IPS-15b (cell line): ENCODE measurements around the gene CGNL1.

ENCODE experiments used
- H3K27me3 ChIP-seq: one replicate; pipeline ENCODE4 v1.6.1; 2013; ENCODE audit warnings: low read length; ENCODE audit not compliant: control insufficient read depth, insufficient read depth
- H3K36me3 ChIP-seq: one replicate; pipeline ENCODE4 v1.6.1; 2013; ENCODE audit warnings: low read length; ENCODE audit not compliant: control insufficient read depth, insufficient read depth
- H3K4me1 ChIP-seq: one replicate; pipeline ENCODE4 v1.6.1; 2013; ENCODE audit warnings: mild to moderate bottlenecking, low read length; ENCODE audit not compliant: control insufficient read depth, insufficient read depth
- H3K4me3 ChIP-seq: one replicate; pipeline ENCODE4 v1.5.1; 2013; ENCODE audit warnings: low read depth, low read length
- H3K9ac ChIP-seq: one replicate; pipeline ENCODE4 v1.6.1; 2013; ENCODE audit warnings: low read depth, mild to moderate bottlenecking, low read length
- H3K9me3 ChIP-seq: one replicate; pipeline ENCODE4 v1.6.1; 2013; ENCODE audit warnings: mild to moderate bottlenecking, low read length; ENCODE audit not compliant: control insufficient read depth, insufficient read depth

The CGNL1 gene

GRCh38 chr15:57376696-57377477, 582 bp downstream of the CGNL1 start:
- Histone ChIP-seq H3K4me1 (peaks cover 16% of the 10 kb centered on the region), H3K4me3 (peak overlapping the region; percentile 73), H3K36me3 (no peaks in the 10 kb centered on the region), H3K9ac (no peak overlapping the region), H3K9me3 (no peaks in the 10 kb centered on the region), H3K27me3 (peaks cover 10% of the 10 kb centered on the region)

GRCh38 chr15:57377478-57377847, 1.2 kb downstream of the CGNL1 start:
- H3K9me3 ChIP-seq = no peaks in the 10 kb centered on the region
- H3K4me3 ChIP-seq = peak overlapping the region; percentile 73
- H3K9ac ChIP-seq = no peak overlapping the region
- peaks cover 21% of the 10 kb centered on the region for H3K4me1 ChIP-seq
- H3K27me3 ChIP-seq = peaks cover 10% of the 10 kb centered on the region
- no peaks in the 10 kb centered on the region for H3K36me3 ChIP-seq

- H3K36me3 ChIP-seq = no peaks in the 10 kb centered on the region
- peaks cover 3% of the 10 kb centered on the region for H3K27me3 ChIP-seq
- no peaks in the 10 kb centered on the region for H3K9me3 ChIP-seq
- peaks cover 27% of the 10 kb centered on the region for H3K4me1 ChIP-seq
- no peak overlapping the region for H3K4me3 ChIP-seq
- H3K9ac ChIP-seq = no peak overlapping the region
Observed at GRCh38 chr15:57379487-57379886, 3.2 kb downstream of the CGNL1 start.

GRCh38 chr15:57380854-57381253, 4.5 kb downstream of the CGNL1 start:
- Histone ChIP-seq H3K27me3 (peaks cover 3% of the 10 kb centered on the region), H3K4me1 (peaks cover 40% of the 10 kb centered on the region), H3K4me3 (no peak overlapping the region), H3K9me3 (no peaks in the 10 kb centered on the region), H3K36me3 (no peaks in the 10 kb centered on the region), H3K9ac (no peak overlapping the region)

- peaks cover 3% of the 10 kb centered on the region for H3K27me3 ChIP-seq
- H3K9ac ChIP-seq = no peak overlapping the region
- H3K4me1 ChIP-seq = peaks cover 50% of the 10 kb centered on the region
- H3K36me3 ChIP-seq = no peaks in the 10 kb centered on the region
- no peaks in the 10 kb centered on the region for H3K9me3 ChIP-seq
- no peak overlapping the region for H3K4me3 ChIP-seq
Observed at GRCh38 chr15:57382215-57382614, 5.9 kb downstream of the CGNL1 start.

- H3K9me3 ChIP-seq = no peaks in the 10 kb centered on the region
- no peaks in the 10 kb centered on the region for H3K36me3 ChIP-seq
- H3K4me1 ChIP-seq = peaks cover 51% of the 10 kb centered on the region
- H3K9ac ChIP-seq = no peak overlapping the region
- no peak overlapping the region for H3K4me3 ChIP-seq
- no peaks in the 10 kb centered on the region for H3K27me3 ChIP-seq
Observed at GRCh38 chr15:57382969-57383368, 6.7 kb downstream of the CGNL1 start.

- peaks cover 53% of the 10 kb centered on the region for H3K4me1 ChIP-seq
Observed at GRCh38 chr15:57384024-57384423, 7.7 kb downstream of the CGNL1 start.

GRCh38 chr15:57384816-57385215, 8.5 kb downstream of the CGNL1 start:
- Histone ChIP-seq H3K36me3 (no peaks in the 10 kb centered on the region), H3K9ac (no peak overlapping the region), H3K4me1 (peaks cover 52% of the 10 kb centered on the region), H3K9me3 (no peaks in the 10 kb centered on the region), H3K27me3 (no peaks in the 10 kb centered on the region), H3K4me3 (no peak overlapping the region)

More at GRCh38 chr15:57384024-57384423, 7.7 kb downstream of the CGNL1 start:
- no peaks in the 10 kb centered on the region for H3K36me3 ChIP-seq
- H3K27me3 ChIP-seq = no peaks in the 10 kb centered on the region
- H3K9me3 ChIP-seq = no peaks in the 10 kb centered on the region
- no peak overlapping the region for H3K9ac ChIP-seq
- H3K4me3 ChIP-seq = no peak overlapping the region

GRCh38 chr15:57385923-57386390, 9.7 kb downstream of the CGNL1 start:
- Histone ChIP-seq H3K4me1 (peaks cover 53% of the 10 kb centered on the region), H3K27me3 (no peaks in the 10 kb centered on the region), H3K4me3 (peak overlapping the region; percentile 55), H3K36me3 (no peaks in the 10 kb centered on the region), H3K9me3 (no peaks in the 10 kb centered on the region), H3K9ac (peak overlapping the region; percentile 55)

- Histone ChIP-seq H3K4me3 (peak overlapping the region; percentile 55), H3K4me1 (peaks cover 55% of the 10 kb centered on the region), H3K27me3 (no peaks in the 10 kb centered on the region), H3K9me3 (no peaks in the 10 kb centered on the region), H3K36me3 (no peaks in the 10 kb centered on the region), H3K9ac (peak overlapping the region; percentile 47)
Observed at GRCh38 chr15:57386976-57387375, 10.7 kb downstream of the CGNL1 start.

- peak overlapping the region; percentile 73 for H3K9ac ChIP-seq
- peak overlapping the region; percentile 55 for H3K4me3 ChIP-seq
- H3K27me3 ChIP-seq = no peaks in the 10 kb centered on the region
- H3K9me3 ChIP-seq = no peaks in the 10 kb centered on the region
- H3K4me1 ChIP-seq = peaks cover 49% of the 10 kb centered on the region
- no peaks in the 10 kb centered on the region for H3K36me3 ChIP-seq
Observed at GRCh38 chr15:57387564-57388076, 11.3 kb downstream of the CGNL1 start.

- H3K36me3 ChIP-seq = no peaks in the 10 kb centered on the region
- H3K9ac ChIP-seq = peak overlapping the region; percentile 73
- no peaks in the 10 kb centered on the region for H3K9me3 ChIP-seq
- H3K4me3 ChIP-seq = peak overlapping the region; percentile 47
- H3K27me3 ChIP-seq = no peaks in the 10 kb centered on the region
- peaks cover 44% of the 10 kb centered on the region for H3K4me1 ChIP-seq
Observed at GRCh38 chr15:57388464-57388863, 12.2 kb downstream of the CGNL1 start.
